Osteocyte (in vitro differentiated cells): ENCODE results near the gene SIGLEC11. TPM values are rescaled to one million over a fixed set of nuclear protein-coding genes. Genes with fewer than 3 reads are reported as not detected.

ENCODE experiments used
- DNase-seq: peaks from one replicate; pipeline ENCODE4 v3.0.0; 2021; ENCODE audit warnings: mixed read lengths; ENCODE audit not compliant: unreplicated experiment; ENCODE audit errors: extremely low spot score
- H3K27ac Mint-ChIP-seq: one replicate; pipeline ENCODE4 v1.8.0; 2021; ENCODE audit warnings: mild to moderate bottlenecking, mixed read lengths; ENCODE audit not compliant: unreplicated experiment
- H3K27me3 Mint-ChIP-seq: one replicate; pipeline ENCODE4 v1.8.0; 2021; ENCODE audit warnings: mixed read lengths; ENCODE audit not compliant: unreplicated experiment
- H3K36me3 Mint-ChIP-seq: one replicate; pipeline ENCODE4 v1.8.0; 2021; ENCODE audit warnings: mixed read lengths; ENCODE audit not compliant: unreplicated experiment
- H3K4me1 Mint-ChIP-seq: one replicate; pipeline ENCODE4 v1.8.0; 2021; ENCODE audit warnings: mixed read lengths; ENCODE audit not compliant: unreplicated experiment
- H3K4me3 Mint-ChIP-seq: one replicate; pipeline ENCODE4 v1.8.0; 2021; ENCODE audit warnings: mild to moderate bottlenecking, moderate library complexity, mixed read lengths; ENCODE audit not compliant: unreplicated experiment
- H3K9me3 Mint-ChIP-seq: one replicate; pipeline ENCODE4 v1.8.0; 2021; ENCODE audit warnings: mixed read lengths; ENCODE audit not compliant: unreplicated experiment
- CTCF ChIP-seq: fragments of 200-600 bp; sonication (generic); IDR thresholded peaks from 2 replicates; pipeline ENCODE4 v1.5.0; 2021; ENCODE audit warnings: antibody characterized with exemption, mild to moderate bottlenecking, moderate library complexity
- total RNA-seq: library from RNA; stranded (reverse); gene quantifications from 2 replicates; pipeline ENCODE4 v1.2.1, GENCODE V29; 2021

Gene SIGLEC11
- total RNA-seq, 1 donor from 2014 or later: not detected

- TF ChIP-seq CTCF: no peak
- Mint-ChIP-seq H3K27me3 (no peaks in the 10 kb centered on the region), H3K4me3 (no peak overlapping the region), H3K4me1 (no peaks in the 10 kb centered on the region), H3K36me3 (peaks cover 18% of the 10 kb centered on the region), H3K27ac (no peak overlapping the region), H3K9me3 (no peaks in the 10 kb centered on the region)
- no peak for DNase-seq
Observed at GRCh38 chr19:49981603-49982593, 20.9 kb upstream of the SIGLEC11 start.

GRCh38 chr19:49978324-49978723, 17.4 kb upstream of the SIGLEC11 start:
- no peaks in the 10 kb centered on the region for H3K27me3 Mint-ChIP-seq
- no peak overlapping the region for H3K27ac Mint-ChIP-seq
- H3K4me1 Mint-ChIP-seq: no peaks in the 10 kb centered on the region
- no peaks in the 10 kb centered on the region for H3K9me3 Mint-ChIP-seq
- no peak overlapping the region for H3K4me3 Mint-ChIP-seq
- H3K36me3 Mint-ChIP-seq: peaks cover 6% of the 10 kb centered on the region
- DNase-seq: no peak
- TF ChIP-seq CTCF: no peak

GRCh38 chr19:49977881-49978280, 16.9 kb upstream of the SIGLEC11 start:
- no peak for TF ChIP-seq CTCF
- H3K27me3 Mint-ChIP-seq: no peaks in the 10 kb centered on the region
- DNase-seq: no peak
- H3K27ac Mint-ChIP-seq: no peak overlapping the region
- no peaks in the 10 kb centered on the region for H3K9me3 Mint-ChIP-seq
- H3K4me1 Mint-ChIP-seq: no peaks in the 10 kb centered on the region
- no peak overlapping the region for H3K4me3 Mint-ChIP-seq
- peaks cover 6% of the 10 kb centered on the region for H3K36me3 Mint-ChIP-seq

- H3K4me1 Mint-ChIP-seq: no peaks in the 10 kb centered on the region
- H3K4me3 Mint-ChIP-seq: no peak overlapping the region
- peaks cover 6% of the 10 kb centered on the region for H3K36me3 Mint-ChIP-seq
- DNase-seq: no peak
- H3K27me3 Mint-ChIP-seq: no peaks in the 10 kb centered on the region
- H3K9me3 Mint-ChIP-seq: no peaks in the 10 kb centered on the region
- no peak overlapping the region for H3K27ac Mint-ChIP-seq
- TF ChIP-seq CTCF: no peak
Observed at GRCh38 chr19:49977076-49977475, 16.1 kb upstream of the SIGLEC11 start.

GRCh38 chr19:49976496-49976895, 15.5 kb upstream of the SIGLEC11 start:
- Mint-ChIP-seq H3K27ac (no peak overlapping the region), H3K4me1 (no peaks in the 10 kb centered on the region), H3K36me3 (peaks cover 1% of the 10 kb centered on the region), H3K27me3 (no peaks in the 10 kb centered on the region), H3K9me3 (no peaks in the 10 kb centered on the region), H3K4me3 (no peak overlapping the region)
- no peak for DNase-seq
- no peak for TF ChIP-seq CTCF
